Inferior parietal cortex (tissue), 1 donor: ENCODE data around the gene GOLGA6L4.
"Not testable (repeated sequence)": the region's sequence is repeated elsewhere in the genome, so short reads cannot be mapped to it uniquely, and the experiment has no call there.

Experiments used
- DNase-seq: peaks from one replicate; pipeline ENCODE4 v3.0.0-alpha.2; 2016; ENCODE audit errors: extremely low spot score

GOLGA6L4 gene

DNA sequence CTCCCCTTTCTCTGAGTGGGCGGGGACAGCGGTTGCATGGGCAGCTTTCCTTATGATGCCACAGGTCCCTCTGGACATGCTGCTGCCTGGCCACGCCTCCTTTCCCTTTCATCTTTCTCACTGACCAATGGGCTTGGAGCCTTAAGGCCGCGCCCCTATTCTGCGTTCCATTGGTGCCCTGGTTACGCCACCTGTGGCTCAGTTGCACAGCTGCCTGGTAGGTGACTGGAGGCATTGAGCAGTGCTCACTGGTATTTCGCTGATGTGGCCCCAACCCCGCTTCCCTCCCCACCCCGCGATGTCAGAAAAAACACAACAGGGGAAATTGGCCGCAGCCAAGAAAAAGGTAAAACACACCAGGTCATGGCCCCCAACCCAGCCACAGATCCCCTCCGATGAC lies at the start of gene GOLGA6L4:
Gene GOLGA6L4 (plus strand): TSS at position 201 of the 400 bp plus-strand sequence. CDS start 62 bp downstream, at position 263.
- not testable (repeated sequence) for DNase-seq

DNA sequence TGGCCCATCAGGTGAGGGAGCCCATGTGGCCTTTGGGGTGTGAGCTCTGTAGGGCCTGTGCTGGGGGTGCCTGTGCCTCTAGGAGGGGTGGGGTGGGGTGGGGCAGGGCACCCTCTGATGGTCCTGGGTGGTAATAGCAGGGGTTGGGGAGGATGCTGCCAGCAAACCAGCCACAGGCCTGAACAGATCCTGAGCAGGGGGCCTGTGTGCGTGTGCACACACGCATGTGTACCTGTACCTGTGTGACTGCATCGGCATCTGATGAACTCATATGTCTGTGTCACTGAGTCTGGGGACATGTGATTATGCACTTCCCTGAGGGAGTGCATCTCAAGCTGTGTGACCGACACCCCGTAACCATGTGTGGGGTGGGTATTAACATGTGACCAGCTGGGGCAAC lies 42.6 kb upstream of the GOLGA6L4 start:
- not testable (repeated sequence) for DNase-seq

GRCh38 chr15:84195603-84196002 lies 40.0 kb upstream of the GOLGA6L4 start:
- DNase-seq = not testable (repeated sequence)

DNA sequence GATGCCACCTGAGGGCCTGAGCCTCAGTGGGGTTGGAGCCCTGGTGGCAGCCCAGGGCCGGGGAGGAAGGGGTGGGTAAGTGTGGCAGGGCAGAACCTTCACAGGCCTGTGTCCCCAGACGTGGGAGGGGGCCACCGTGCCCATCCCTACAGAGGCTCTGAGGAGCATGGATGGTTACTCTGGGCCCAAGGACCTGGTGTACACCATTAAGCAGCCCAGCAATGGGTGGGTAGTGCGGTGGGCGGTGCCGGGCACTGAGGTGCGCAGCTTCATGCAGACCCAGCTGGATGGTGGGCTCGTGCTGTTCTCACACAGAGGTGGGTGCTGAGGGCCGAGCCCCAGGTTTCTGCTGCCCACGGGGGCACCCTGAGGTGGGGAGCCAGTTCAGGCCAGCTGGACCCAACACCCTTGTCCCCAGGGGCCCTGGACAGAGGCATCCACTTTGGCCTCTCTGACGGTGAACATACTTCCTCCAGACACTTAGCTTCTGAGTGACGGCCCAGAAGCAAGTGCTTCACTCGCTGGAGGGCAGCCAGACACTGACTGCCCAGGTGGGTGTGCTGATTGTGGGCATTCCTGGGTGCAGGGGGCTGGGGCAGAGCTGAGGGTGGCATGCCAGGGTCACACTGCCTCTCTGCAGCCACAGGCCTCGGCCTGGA lies 38.9 kb upstream of the GOLGA6L4 start:
- DNase-seq = not testable (repeated sequence)

DNA sequence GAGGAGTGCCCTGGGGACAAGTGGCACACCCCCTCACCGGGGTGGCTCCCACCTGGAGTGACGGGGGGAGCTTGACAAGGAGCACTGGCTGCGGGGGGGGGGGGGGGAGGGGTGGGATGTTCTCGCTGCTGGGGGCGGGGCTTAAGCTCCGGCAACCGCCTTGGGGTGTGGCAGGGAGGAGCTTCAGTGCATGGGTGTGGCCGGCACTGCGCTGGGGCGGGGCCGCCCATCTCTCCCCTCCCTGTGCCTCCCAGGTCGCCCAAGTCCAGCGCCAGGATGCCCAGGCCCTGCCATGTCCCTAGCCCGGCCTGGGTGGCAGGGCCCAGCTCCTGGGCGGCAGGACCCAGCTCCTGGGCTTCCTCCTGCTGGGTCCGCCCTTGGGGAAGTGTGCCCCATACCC lies 35.7 kb upstream of the GOLGA6L4 start:
- DNase-seq = not testable (repeated sequence)

DNA sequence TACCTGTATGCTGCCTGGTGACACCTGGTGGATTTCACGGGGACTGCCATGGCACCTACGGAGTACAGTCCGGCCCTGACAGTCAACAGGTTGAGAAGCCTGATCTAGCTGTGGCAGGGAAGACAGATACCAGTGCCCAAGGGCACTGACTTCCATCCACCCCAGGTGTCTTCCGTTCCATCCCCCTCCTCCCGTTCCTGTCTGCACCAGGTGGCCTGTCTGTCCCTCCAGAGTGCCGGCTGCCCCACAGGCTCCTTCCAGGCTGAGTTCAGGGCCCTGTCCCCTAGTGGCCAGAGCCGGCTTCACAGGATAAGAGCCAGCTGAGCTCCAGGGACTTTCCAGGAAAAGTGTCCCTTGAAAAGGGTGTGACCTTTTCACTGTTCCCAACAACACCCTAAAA lies 10.9 kb downstream of the GOLGA6L4 start:
- DNase-seq = not testable (repeated sequence)
